ENCODE results near the gene MAST4.

The MAST4 gene

GRCh38 chr5:66915531-66915930 is 319.3 kb downstream of the MAST4 start:
- no peak for TF ChIP-seq CTCF (IDR thresholded peaks at IDR 0.05; ENCODE audit: control extremely low read depth, extremely low read depth, low read depth, missing control alignments)
- no peak for DNase-seq (ENCODE audit: extremely low spot score)
- POLR2A ChIA-PET, result no interaction called here
- CTCF ChIA-PET, result no interaction called here

GRCh38 chr5:66922881-66923280 is 326.7 kb downstream of the MAST4 start:
- no peak for DNase-seq (ENCODE audit: extremely low spot score)
- POLR2A ChIA-PET, result no interaction called here
- CTCF ChIA-PET, result interaction anchor here (1.3 kb wide), 1 partner anchor 14 kb away, joined by 3 read pairs; no protein-coding TSS in a partner anchor
- TF ChIP-seq CTCF (IDR thresholded peaks at IDR 0.05; ENCODE audit: control extremely low read depth, extremely low read depth, low read depth, missing control alignments), result no peak

- TF ChIP-seq CTCF (IDR thresholded peaks at IDR 0.05; ENCODE audit: control extremely low read depth, extremely low read depth, low read depth, missing control alignments), result no peak
- DNase-seq (ENCODE audit: extremely low spot score), result no peak
- POLR2A ChIA-PET, result no interaction called here
- CTCF ChIA-PET, result interaction anchor here (1.3 kb wide), 1 partner anchor 15 kb away, joined by 3 read pairs; no protein-coding TSS in a partner anchor
Measured at GRCh38 chr5:66923457-66923856, 327.3 kb downstream of the MAST4 start.

GRCh38 chr5:66923922-66924321 is 327.7 kb downstream of the MAST4 start:
- no peak for DNase-seq (ENCODE audit: extremely low spot score)
- CTCF ChIA-PET, result no interaction called here
- no peak for TF ChIP-seq CTCF (IDR thresholded peaks at IDR 0.05; ENCODE audit: control extremely low read depth, extremely low read depth, low read depth, missing control alignments)
- POLR2A ChIA-PET, result no interaction called here

- no peak for TF ChIP-seq CTCF (IDR thresholded peaks at IDR 0.05; ENCODE audit: control extremely low read depth, extremely low read depth, low read depth, missing control alignments)
- no peak for DNase-seq (ENCODE audit: extremely low spot score)
- ChIA-PET CTCF (interaction anchor here (1.0 kb wide), 1 partner anchor 13 kb away, joined by 3 read pairs; no protein-coding TSS in a partner anchor), POLR2A (no interaction called here)
Measured at GRCh38 chr5:66927140-66927539, 330.9 kb downstream of the MAST4 start.

- ChIA-PET CTCF (interaction anchor here (1.1 to 1.9 kb wide), 3 partner anchors 9 to 623 kb away, joined by 3 to 5 read pairs (median 4); no protein-coding TSS in a partner anchor), POLR2A (no interaction called here)
- no peak for DNase-seq (ENCODE audit: extremely low spot score)
- no peak for TF ChIP-seq CTCF (IDR thresholded peaks at IDR 0.05; ENCODE audit: control extremely low read depth, extremely low read depth, low read depth, missing control alignments)
Measured at GRCh38 chr5:66929281-66929680, 333.1 kb downstream of the MAST4 start.

- TF ChIP-seq CTCF (IDR thresholded peaks at IDR 0.05; ENCODE audit: control extremely low read depth, extremely low read depth, low read depth, missing control alignments), result no peak
- ChIA-PET CTCF (interaction anchor here (1.1 to 1.9 kb wide), 3 partner anchors 8 to 624 kb away, joined by 3 to 5 read pairs (median 3); no protein-coding TSS in a partner anchor), POLR2A (no interaction called here)
Measured at GRCh38 chr5:66929995-66930394, 333.8 kb downstream of the MAST4 start.

More at GRCh38 chr5:66929995-66930394, 333.8 kb downstream of the MAST4 start:
- DNase-seq (ENCODE audit: extremely low spot score), result no peak
